Measurements from ENCODE around the gene ANKRD7. TPM values are rescaled to one million over a fixed set of nuclear protein-coding genes. Genes with fewer than 3 reads are reported as not detected.

Gene ANKRD7
- total RNA-seq, 1 donor from 2014 or later, result not detected

- Mint-ChIP-seq H3K27me3 (no peaks in the 10 kb centered on the region), H3K4me1 (peaks cover 59% of the 10 kb centered on the region), H3K9me3 (no peaks in the 10 kb centered on the region), H3K36me3 (ENCODE audit: low read depth) (peaks cover 48% of the 10 kb centered on the region), H3K27ac (peak within 1 kb of the TSS; percentile 98), H3K4me3 (peak within 1 kb of the TSS; percentile 97)
- TF ChIP-seq CTCF (IDR thresholded peaks at IDR 0.05), result no peak
- intact Hi-C loops (cut with micrococcal nuclease), result loop anchor here (1.0 to 10.0 kb wide), 6 partner anchors 12 to 1322 kb away; partner anchors contain the start of genes CAPZA2 and ST7
- DNase-seq, result peak; percentile 94
- CTCF ChIA-PET, result no interaction called here
- ATAC-seq (ENCODE audit: low read depth), result peak; percentile 95
- POLR2A ChIA-PET, result interaction anchor here (1.0 kb wide), 1 partner anchor 10 kb away, joined by 3 read pairs; no protein-coding TSS in a partner anchor
Measured at GRCh38 chr7:118183786-118184564, 40.5 kb upstream of the ANKRD7 start, which contains the start of gene LSM8. Gene LSM8, plus strand, starts transcription at chr7:118184164. Its CDS starts 60 bp downstream, at chr7:118184224.

GRCh38 chr7:118184565-118184940 is 40.0 kb upstream of the ANKRD7 start:
- Mint-ChIP-seq H3K27ac (peak overlapping the region; percentile 98), H3K4me1 (peaks cover 58% of the 10 kb centered on the region), H3K9me3 (no peaks in the 10 kb centered on the region), H3K27me3 (no peaks in the 10 kb centered on the region), H3K36me3 (ENCODE audit: low read depth) (peaks cover 50% of the 10 kb centered on the region), H3K4me3 (peak overlapping the region; percentile 97)
- POLR2A ChIA-PET, result interaction anchor here (1.0 kb wide), 1 partner anchor 9 kb away, joined by 3 read pairs; no protein-coding TSS in a partner anchor
- CTCF ChIA-PET, result interaction anchor here (1.1 kb wide), 1 partner anchor 11 kb away, joined by 4 read pairs; no protein-coding TSS in a partner anchor
- intact Hi-C loops (cut with micrococcal nuclease), result loop anchor here (1.0 to 10.0 kb wide), 4 partner anchors 12 to 1232 kb away; partner anchors contain the start of gene ST7
- no peak for ATAC-seq (ENCODE audit: low read depth)
- DNase-seq, result no peak
- no peak for TF ChIP-seq CTCF (IDR thresholded peaks at IDR 0.05)

DNA sequence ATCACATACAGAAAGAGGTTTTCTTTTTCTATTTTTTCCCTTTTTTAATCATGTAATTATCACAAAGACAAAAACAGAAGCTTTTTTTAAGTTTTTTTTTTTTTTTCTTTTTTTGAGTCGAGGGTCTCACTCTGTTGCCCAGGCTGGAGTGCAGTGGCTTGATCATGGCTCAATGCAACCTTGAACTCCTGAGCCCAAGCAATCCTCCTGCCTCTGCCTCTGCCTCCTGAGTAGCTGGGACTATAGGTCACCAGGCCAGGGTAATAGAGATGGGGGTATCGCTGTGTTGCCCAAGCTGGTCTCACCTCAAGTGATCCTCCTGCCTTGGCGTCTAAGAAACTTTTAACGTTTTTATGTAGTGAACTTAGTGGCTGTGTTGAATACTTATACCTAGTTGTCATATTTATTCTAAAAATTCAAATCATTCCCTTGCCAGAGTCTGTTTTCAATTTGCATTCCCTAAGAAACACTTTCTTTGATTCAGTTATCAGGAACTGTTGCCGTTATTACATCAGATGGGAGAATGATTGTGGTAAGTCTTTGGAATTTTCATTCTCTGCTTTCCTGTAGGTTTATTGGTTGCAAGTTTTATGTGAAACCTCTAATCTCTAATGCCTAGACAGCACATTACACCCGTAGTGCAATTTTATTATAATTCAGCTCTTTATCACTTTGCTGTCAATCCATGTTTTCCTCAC is 39.2 kb upstream of the ANKRD7 start:
- no peak for TF ChIP-seq CTCF (IDR thresholded peaks at IDR 0.05)
- no peak for DNase-seq
- intact Hi-C loops (cut with micrococcal nuclease), result loop anchor here (10.0 kb wide), 1 partner anchor 1071 kb away; no protein-coding TSS in a partner anchor
- CTCF ChIA-PET, result interaction anchor here (1.1 kb wide), 1 partner anchor 10 kb away, joined by 4 read pairs; no protein-coding TSS in a partner anchor
- Mint-ChIP-seq H3K9me3 (no peaks in the 10 kb centered on the region), H3K4me3 (peak overlapping the region; percentile 97), H3K27ac (peak overlapping the region; percentile 98), H3K4me1 (peaks cover 51% of the 10 kb centered on the region), H3K27me3 (no peaks in the 10 kb centered on the region), H3K36me3 (ENCODE audit: low read depth) (peaks cover 55% of the 10 kb centered on the region)
- POLR2A ChIA-PET, result interaction anchor here (0.6 kb wide), 1 partner anchor 85 kb away, joined by 3 read pairs; no protein-coding TSS in a partner anchor
- ATAC-seq (ENCODE audit: low read depth), result no peak

GRCh38 chr7:118186501-118186900 is 38.0 kb upstream of the ANKRD7 start:
- DNase-seq (no peak), ATAC-seq (ENCODE audit: low read depth) (no peak)
- H3K36me3 Mint-ChIP-seq (ENCODE audit: low read depth), result peaks cover 58% of the 10 kb centered on the region
- CTCF ChIA-PET, result interaction anchor here (2.4 kb wide), 1 partner anchor 11 kb away, joined by 5 read pairs; no protein-coding TSS in a partner anchor
- no peak for TF ChIP-seq CTCF (IDR thresholded peaks at IDR 0.05)
- H3K27me3 Mint-ChIP-seq, result no peaks in the 10 kb centered on the region
- H3K4me3 Mint-ChIP-seq, result peak overlapping the region; percentile 29
- H3K4me1 Mint-ChIP-seq, result peaks cover 49% of the 10 kb centered on the region
- H3K9me3 Mint-ChIP-seq, result no peaks in the 10 kb centered on the region
- intact Hi-C loops (cut with micrococcal nuclease), result loop anchor here (10.0 kb wide), 1 partner anchor 1072 kb away; no protein-coding TSS in a partner anchor
- H3K27ac Mint-ChIP-seq, result no peak overlapping the region
- POLR2A ChIA-PET, result no interaction called here

Measured in activated B cell treated with CpG ODN at 0.5 μM for 24 hours (primary cell).